ENCODE data around the gene CAMK2B.

The CAMK2B gene

GRCh38 chr7:44313016-44313415 lies 12.4 kb downstream of the CAMK2B start:
- H3K27ac ChIP-seq: no peak overlapping the region
- no peak overlapping the region for H3K4me3 ChIP-seq

DNA sequence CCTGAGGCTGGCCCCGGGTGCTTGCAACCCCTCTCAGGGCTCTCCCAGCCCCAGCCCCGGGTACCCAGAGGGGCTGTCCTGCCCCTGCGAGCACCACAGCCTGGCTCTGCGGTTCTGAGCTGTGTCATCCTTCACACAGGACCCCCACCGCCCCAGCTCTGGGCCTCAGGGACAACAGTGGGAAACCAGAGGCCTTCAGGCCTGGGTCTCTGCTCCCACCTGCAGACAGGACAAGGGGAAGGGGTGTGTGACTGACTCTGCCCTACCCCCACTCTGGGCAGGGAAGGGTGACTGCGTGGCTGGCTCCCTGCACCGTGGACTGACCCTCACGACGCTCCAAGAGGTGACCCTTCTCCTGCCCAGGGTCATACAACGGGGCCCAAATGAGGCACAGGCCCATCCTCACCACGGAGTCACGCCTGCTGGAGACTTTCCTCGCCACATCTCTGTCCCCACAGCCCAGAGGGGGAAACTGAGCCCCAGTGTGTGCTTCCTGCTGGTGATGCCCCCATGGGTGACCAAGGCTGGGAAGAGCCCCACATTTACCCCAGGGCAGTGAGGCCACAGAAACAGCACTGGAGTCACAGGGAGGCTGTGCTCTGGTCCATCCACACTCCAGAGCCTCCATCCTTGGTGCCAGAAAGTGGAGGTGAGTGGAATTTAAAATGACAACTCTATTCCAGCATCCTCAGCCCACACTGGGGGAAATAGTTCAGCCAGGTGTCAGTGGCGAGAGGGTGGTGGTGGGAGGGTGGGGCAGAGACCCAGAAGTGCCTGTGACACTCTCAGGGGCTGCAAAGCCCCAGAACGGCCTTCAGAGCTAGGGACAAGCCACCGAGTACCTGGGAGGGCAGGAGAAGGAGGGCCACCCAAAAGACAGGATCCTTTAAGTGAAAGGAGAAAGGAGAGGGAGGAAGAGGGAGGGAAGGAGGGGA lies 13.6 kb downstream of the CAMK2B start:
- H3K27ac ChIP-seq: no peak overlapping the region
- H3K4me3 ChIP-seq: no peak overlapping the region

GRCh38 chr7:44310221-44310848 lies 15.1 kb downstream of the CAMK2B start:
- H3K4me3 ChIP-seq: peak overlapping the region in 4 of 7 experiments; percentile 5 to 33 (median 29)
- H3K27ac ChIP-seq: no peak overlapping the region

- peak overlapping the region; percentile 3 to 33 (median 25) for H3K4me3 ChIP-seq
- H3K27ac ChIP-seq: peak overlapping the region in 2 of 21 experiments; percentile 5 to 22
These were observed 15.9 kb downstream of the CAMK2B start for GRCh38 chr7:44309271-44310091.

- Histone ChIP-seq H3K27ac (peak overlapping the region in 2 of 21 experiments; percentile 5 to 11), H3K4me3 (peak overlapping the region in 1 of 7 experiments; percentile 33)
These were observed 16.7 kb downstream of the CAMK2B start for GRCh38 chr7:44308596-44309270.

GRCh38 chr7:44307905-44308595 lies 17.3 kb downstream of the CAMK2B start:
- H3K27ac ChIP-seq: peak overlapping the region in 2 of 21 experiments; percentile 2 to 11
- H3K4me3 ChIP-seq: no peak overlapping the region

DNA sequence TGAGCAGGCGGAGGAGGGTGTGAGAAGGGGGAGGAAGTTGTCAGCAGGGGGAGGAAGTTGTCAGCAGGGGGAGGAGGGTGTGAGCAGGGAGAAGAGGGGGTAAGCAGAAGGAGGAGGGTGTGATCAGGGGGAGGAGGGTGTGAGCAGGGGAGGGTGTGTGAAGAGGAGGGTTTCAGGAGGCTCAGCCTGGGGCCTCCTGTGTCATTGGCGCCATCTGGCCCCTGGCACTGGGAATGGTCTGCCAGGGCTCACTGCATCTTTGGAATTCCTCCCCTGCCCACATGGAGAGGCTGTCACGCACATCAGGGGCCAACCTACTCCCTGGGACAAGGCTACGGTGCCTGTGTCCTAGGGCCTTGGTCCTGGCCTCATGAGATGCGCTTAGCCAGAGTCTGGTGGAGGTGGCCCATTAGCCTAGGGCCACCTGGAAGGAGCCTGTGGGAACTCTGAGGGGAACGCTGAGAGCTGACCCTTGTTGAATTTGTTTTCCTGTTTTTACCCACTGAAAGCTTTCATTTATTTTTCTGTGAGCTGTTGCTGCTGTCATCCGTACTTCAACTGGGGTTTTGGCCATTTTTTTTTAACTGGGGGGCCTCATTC lies 18.0 kb downstream of the CAMK2B start:
- Histone ChIP-seq H3K4me3 (no peak overlapping the region), H3K27ac (no peak overlapping the region)

GRCh38 chr7:44306606-44307005 lies 18.8 kb downstream of the CAMK2B start:
- no peak overlapping the region for H3K27ac ChIP-seq

DNA sequence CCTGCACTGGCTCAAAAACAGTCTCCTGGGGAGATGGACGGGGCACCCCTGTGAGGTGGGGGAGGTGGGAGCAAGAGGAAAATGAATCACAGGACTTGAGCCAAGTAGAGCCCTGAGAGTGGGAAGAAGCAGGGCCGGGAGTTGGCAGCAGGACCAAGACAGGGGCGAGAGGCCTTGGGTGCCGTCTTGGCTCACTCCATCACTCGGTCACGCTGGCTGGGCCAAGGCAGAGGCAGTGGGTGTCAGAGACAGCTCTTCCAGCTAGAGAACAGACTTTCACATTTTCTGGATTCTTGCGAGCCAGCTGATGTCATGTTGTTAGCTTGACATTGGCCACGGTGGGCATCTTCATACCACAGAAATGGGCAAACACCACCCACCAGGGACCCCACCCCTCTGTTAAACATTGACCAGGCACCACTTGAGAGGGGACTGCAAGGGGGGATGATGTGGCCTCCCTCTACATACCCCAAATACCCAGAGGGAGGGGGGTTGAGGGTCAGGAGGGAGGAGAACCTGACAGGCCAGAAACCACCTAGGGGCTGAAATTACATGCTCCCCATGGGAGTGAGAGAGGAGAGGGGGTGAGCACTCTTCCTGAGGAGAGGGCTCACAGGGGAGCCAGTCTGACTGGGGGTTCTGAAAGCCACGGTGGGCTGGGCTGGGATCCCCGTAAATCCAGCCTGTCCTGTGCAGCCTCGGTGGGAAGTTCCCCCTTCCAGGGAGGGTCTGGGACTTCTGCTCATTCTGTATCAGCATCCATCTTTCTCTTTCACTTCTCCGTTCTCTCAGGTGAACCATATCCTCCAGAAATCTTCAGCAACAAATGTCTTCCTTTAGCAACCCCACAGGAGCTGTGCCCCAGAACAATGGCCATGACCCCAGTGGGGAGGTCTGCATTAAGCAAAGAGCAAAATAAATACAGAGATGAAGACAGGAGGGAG lies 19.6 kb downstream of the CAMK2B start:
- Histone ChIP-seq H3K4me3 (no peak overlapping the region), H3K27ac (no peak overlapping the region)

More at GRCh38 chr7:44306606-44307005, 18.8 kb downstream of the CAMK2B start:
- H3K4me3 ChIP-seq: no peak overlapping the region

DNA sequence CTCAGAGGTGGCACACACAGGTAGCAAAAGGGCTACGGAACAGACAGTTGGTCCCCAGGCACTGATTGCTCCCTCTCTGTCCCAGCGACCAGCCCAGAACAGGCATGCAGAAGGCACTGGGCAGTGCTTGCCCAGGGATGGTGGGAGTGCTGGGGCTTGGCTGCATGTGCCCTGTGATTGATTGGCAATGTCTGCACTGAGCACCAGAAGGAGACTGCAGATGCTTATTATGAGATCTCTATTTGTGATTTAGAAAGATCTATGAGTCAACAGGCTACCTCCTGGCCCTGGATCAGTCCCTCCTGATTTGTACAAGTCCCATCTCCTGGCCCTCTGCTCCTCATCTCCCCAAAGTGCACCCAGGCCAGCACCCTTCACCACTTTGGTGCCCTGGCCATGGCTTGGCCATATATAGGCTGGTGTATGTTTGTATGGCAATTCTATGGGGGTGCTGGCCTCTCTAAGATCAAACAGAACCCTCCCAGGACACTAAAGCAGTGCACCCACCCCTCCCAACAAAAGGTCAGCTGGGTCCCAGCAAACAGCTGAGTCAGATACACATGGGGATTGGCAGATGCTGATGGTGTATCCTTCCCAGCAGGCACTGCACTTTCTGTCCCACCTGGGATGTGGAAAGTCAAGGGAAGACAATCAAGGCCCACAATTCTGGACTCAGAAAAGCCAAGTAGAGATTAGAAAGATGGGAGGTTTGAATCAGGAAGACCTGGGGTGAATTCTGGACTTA lies 30.9 kb downstream of the CAMK2B start:
- Histone ChIP-seq H3K4me3 (no peak overlapping the region), H3K27ac (no peak overlapping the region)

GRCh38 chr7:44293561-44294324 lies 31.7 kb downstream of the CAMK2B start:
- no peak overlapping the region for H3K4me3 ChIP-seq
- no peak overlapping the region for H3K27ac ChIP-seq

GRCh38 chr7:44292876-44293560 lies 32.4 kb downstream of the CAMK2B start:
- H3K27ac ChIP-seq: no peak overlapping the region

DNA sequence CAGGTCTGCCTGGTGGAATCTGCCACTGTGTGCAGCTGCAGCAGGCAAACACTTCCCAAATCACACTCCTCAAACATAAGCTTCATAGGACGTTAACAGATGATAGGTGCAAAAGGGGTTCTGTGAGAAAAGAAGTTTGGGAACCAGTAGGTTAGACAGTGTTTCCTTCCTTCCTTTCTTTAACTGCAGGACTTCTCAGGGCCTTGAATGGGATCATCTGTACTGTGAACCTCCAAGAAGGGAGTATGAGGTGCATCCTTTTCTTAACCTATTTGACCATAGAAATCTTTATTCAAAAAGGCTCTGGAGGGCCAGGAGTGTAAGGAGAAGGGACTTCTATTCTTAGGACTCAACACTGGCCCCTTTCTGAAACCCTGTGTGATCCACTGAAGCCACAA lies 33.0 kb downstream of the CAMK2B start:
- H3K27ac ChIP-seq: no peak overlapping the region
- H3K4me3 ChIP-seq: no peak overlapping the region

More at GRCh38 chr7:44292876-44293560, 32.4 kb downstream of the CAMK2B start:
- H3K4me3 ChIP-seq: no peak overlapping the region

DNA sequence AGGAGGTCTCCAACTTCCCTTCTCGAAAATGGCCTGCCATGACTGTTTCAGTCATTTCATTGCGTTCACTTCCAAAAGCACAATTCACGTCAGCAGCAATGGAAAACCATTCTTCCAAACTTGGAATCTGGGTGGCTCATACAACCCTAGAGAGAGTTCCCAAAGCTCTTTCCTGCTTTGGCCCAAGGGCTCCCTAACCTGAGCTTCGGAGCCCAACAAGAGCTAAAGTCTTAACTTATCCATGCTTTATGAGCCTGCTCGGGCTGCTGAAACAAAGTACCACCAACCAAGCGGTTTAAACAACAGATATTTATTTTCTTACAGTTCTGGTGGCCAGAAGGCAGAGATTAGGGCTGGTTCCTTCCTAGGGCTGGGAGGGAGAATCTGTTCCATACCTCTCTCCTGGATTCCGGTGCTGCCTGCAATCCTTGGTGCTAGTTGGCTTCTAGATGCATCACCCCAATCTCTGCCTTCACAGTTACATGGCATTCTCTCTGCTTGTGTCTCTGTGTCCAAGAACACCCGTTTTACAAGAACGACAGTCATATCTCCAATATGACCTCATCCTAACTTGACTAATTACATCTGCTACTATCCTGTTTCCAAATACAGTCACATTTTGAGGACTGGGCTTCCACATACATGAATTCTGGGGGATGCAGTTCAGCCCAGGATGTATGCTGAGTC lies 33.5 kb downstream of the CAMK2B start:
- no peak overlapping the region for H3K4me3 ChIP-seq
- H3K27ac ChIP-seq: no peak overlapping the region
